ENCODE data around the gene AHRR.

DNA sequence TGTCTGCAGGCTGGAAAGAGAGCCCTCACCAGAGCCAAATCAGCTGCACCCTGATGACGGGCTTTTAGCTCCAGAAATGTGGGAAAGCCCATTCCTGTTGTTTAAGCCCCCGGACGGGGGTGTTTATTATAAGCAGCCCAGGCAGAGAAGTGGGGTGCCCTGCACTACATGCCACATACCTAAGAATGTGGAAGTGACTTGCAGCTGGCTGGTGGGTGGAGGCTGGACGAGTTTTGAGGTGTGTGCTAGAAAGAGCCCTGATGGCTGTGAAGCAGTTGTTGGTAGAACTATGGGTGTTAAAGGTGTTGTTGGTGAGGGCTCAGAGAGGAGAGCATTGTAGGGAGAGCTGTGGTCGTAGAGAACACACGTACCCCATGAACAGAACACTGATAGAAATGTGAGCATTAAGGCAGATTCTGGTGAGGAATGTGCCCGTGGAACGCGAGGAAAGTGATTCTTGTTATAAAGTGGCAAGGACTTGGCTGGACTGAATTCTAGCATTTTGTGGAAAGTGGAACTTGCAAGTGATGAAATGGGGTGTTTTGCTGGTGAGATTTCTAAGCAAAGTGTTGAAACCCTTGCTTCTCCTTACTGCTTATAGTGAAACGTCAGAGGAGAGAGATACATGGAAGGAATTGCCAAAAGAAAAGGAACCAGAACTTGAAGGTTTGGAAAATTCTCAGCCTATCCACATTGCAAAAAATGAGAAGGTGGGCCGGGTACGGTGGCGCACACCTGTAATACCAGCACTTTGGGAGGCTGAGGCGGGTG lies 38.9 kb downstream of the AHRR start:
- TF ChIP-seq, protein P1, sequence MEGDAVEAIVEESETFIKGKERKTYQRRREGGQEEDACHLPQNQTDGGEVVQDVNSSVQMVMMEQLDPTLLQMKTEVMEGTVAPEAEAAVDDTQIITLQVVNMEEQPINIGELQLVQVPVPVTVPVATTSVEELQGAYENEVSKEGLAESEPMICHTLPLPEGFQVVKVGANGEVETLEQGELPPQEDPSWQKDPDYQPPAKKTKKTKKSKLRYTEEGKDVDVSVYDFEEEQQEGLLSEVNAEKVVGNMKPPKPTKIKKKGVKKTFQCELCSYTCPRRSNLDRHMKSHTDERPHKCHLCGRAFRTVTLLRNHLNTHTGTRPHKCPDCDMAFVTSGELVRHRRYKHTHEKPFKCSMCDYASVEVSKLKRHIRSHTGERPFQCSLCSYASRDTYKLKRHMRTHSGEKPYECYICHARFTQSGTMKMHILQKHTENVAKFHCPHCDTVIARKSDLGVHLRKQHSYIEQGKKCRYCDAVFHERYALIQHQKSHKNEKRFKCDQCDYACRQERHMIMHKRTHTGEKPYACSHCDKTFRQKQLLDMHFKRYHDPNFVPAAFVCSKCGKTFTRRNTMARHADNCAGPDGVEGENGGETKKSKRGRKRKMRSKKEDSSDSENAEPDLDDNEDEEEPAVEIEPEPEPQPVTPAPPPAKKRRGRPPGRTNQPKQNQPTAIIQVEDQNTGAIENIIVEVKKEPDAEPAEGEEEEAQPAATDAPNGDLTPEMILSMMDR (IDR thresholded peaks at IDR 0.05; ENCODE audit: insufficient read depth, low read depth, low read length): no peak
- TF ChIP-seq EZH2 (IDR thresholded peaks at IDR 0.05; ENCODE audit: insufficient read depth, low read length): no peak
